ENCODE results near the gene DMRTC1B. TPM values are rescaled to one million over a fixed set of nuclear protein-coding genes. Genes with fewer than 3 reads are reported as not detected.
"Not testable (repeated sequence)": the region's sequence is repeated elsewhere in the genome, so short reads cannot be mapped to it uniquely, and the experiment has no call there.

The DMRTC1B gene
- total RNA-seq, 2 experiments from 2014 or later, result not detected

GRCh38 chrX:72783365-72783936, 6.8 kb downstream of the DMRTC1B start:
- intact Hi-C loops (cut with micrococcal nuclease); H3K36me3 Mint-ChIP-seq (ENCODE audit: low read depth); H3K4me3 Mint-ChIP-seq; DNase-seq; CTCF ChIA-PET; H3K4me1 Mint-ChIP-seq (ENCODE audit: low read depth); POLR2A ChIA-PET; ATAC-seq; H3K27me3 Mint-ChIP-seq; H3K9me3 Mint-ChIP-seq; H3K27ac Mint-ChIP-seq: not testable (repeated sequence)

GRCh38 chrX:72783964-72784363, 7.3 kb downstream of the DMRTC1B start:
- CTCF ChIA-PET; ATAC-seq; H3K4me1 Mint-ChIP-seq (ENCODE audit: low read depth); POLR2A ChIA-PET; H3K27ac Mint-ChIP-seq; H3K9me3 Mint-ChIP-seq; H3K27me3 Mint-ChIP-seq; DNase-seq; intact Hi-C loops (cut with micrococcal nuclease); H3K36me3 Mint-ChIP-seq (ENCODE audit: low read depth); H3K4me3 Mint-ChIP-seq: not testable (repeated sequence)

- ATAC-seq; CTCF ChIA-PET; H3K27ac Mint-ChIP-seq; H3K4me3 Mint-ChIP-seq; intact Hi-C loops (cut with micrococcal nuclease); H3K4me1 Mint-ChIP-seq (ENCODE audit: low read depth); H3K27me3 Mint-ChIP-seq; H3K9me3 Mint-ChIP-seq; POLR2A ChIA-PET; DNase-seq; H3K36me3 Mint-ChIP-seq (ENCODE audit: low read depth): not testable (repeated sequence)
Measured at GRCh38 chrX:72788142-72788541, 11.5 kb downstream of the DMRTC1B start.

GRCh38 chrX:72790390-72790789, 13.7 kb downstream of the DMRTC1B start:
- CTCF ChIA-PET; H3K36me3 Mint-ChIP-seq (ENCODE audit: low read depth); DNase-seq; H3K4me1 Mint-ChIP-seq (ENCODE audit: low read depth); H3K27me3 Mint-ChIP-seq; intact Hi-C loops (cut with micrococcal nuclease); ATAC-seq; POLR2A ChIA-PET; H3K9me3 Mint-ChIP-seq; H3K4me3 Mint-ChIP-seq; H3K27ac Mint-ChIP-seq: not testable (repeated sequence)

GRCh38 chrX:72808110-72808509, 31.4 kb downstream of the DMRTC1B start, which contains the start of gene FAM236D:
Gene FAM236D, minus strand, starts transcription at chrX:72808210. Its CDS starts 100 bp downstream, at chrX:72808110.
- H3K36me3 Mint-ChIP-seq (ENCODE audit: low read depth); H3K4me1 Mint-ChIP-seq (ENCODE audit: low read depth); CTCF ChIA-PET; DNase-seq; H3K27ac Mint-ChIP-seq; H3K9me3 Mint-ChIP-seq; H3K4me3 Mint-ChIP-seq; H3K27me3 Mint-ChIP-seq; intact Hi-C loops (cut with micrococcal nuclease); POLR2A ChIA-PET; ATAC-seq: not testable (repeated sequence)

GRCh38 chrX:72830701-72831100, 54.0 kb downstream of the DMRTC1B start:
- H3K4me1 Mint-ChIP-seq (ENCODE audit: low read depth); intact Hi-C loops (cut with micrococcal nuclease); ATAC-seq; H3K27ac Mint-ChIP-seq; H3K9me3 Mint-ChIP-seq; H3K27me3 Mint-ChIP-seq; H3K36me3 Mint-ChIP-seq (ENCODE audit: low read depth); CTCF ChIA-PET; H3K4me3 Mint-ChIP-seq; DNase-seq; POLR2A ChIA-PET: not testable (repeated sequence)

GRCh38 chrX:72837532-72837931, 60.8 kb downstream of the DMRTC1B start:
- intact Hi-C loops (cut with micrococcal nuclease); H3K36me3 Mint-ChIP-seq (ENCODE audit: low read depth); DNase-seq; H3K27me3 Mint-ChIP-seq; CTCF ChIA-PET; H3K27ac Mint-ChIP-seq; POLR2A ChIA-PET; H3K4me1 Mint-ChIP-seq (ENCODE audit: low read depth); ATAC-seq; H3K4me3 Mint-ChIP-seq; H3K9me3 Mint-ChIP-seq: not testable (repeated sequence)

- not testable (repeated sequence) for H3K27ac Mint-ChIP-seq, H3K4me3 Mint-ChIP-seq, ATAC-seq
Measured at GRCh38 chrX:72882898-72883297, 106.2 kb downstream of the DMRTC1B start.

GRCh38 chrX:72889740-72890139, 113.0 kb downstream of the DMRTC1B start:
- POLR2A ChIA-PET; ATAC-seq; H3K4me3 Mint-ChIP-seq; H3K4me1 Mint-ChIP-seq (ENCODE audit: low read depth); H3K27me3 Mint-ChIP-seq; CTCF ChIA-PET; H3K36me3 Mint-ChIP-seq (ENCODE audit: low read depth); DNase-seq; H3K27ac Mint-ChIP-seq; intact Hi-C loops (cut with micrococcal nuclease); H3K9me3 Mint-ChIP-seq: not testable (repeated sequence)

More at GRCh38 chrX:72882898-72883297, 106.2 kb downstream of the DMRTC1B start:
- H3K36me3 Mint-ChIP-seq (ENCODE audit: low read depth); DNase-seq; POLR2A ChIA-PET; H3K4me1 Mint-ChIP-seq (ENCODE audit: low read depth); intact Hi-C loops (cut with micrococcal nuclease); H3K9me3 Mint-ChIP-seq; CTCF ChIA-PET; H3K27me3 Mint-ChIP-seq: not testable (repeated sequence)

Other genes starting within 250 kb of the DMRTC1B start
- 10 to 100 TPM; 14.6 to 17.8 TPM for gene HDAC8, start 204.0 kb upstream of the DMRTC1B start, total RNA-seq
- 1 to 10 TPM; 6.9 to 8.0 TPM for gene PHKA1, start 62.6 kb upstream of the DMRTC1B start, total RNA-seq
- not detected for gene FAM236B, start 5.8 kb downstream of the DMRTC1B start, total RNA-seq
- not detected for gene FAM236D, start 31.3 kb downstream of the DMRTC1B start, total RNA-seq
- not detected for gene FAM236C, start 135.7 kb downstream of the DMRTC1B start, total RNA-seq
- not detected for gene FAM236A, start 161.3 kb downstream of the DMRTC1B start, total RNA-seq
- not detected for gene DMRTC1, start 166.9 kb downstream of the DMRTC1B start, total RNA-seq
- gene PABPC1L2B, start 226.0 kb downstream of the DMRTC1B start, total RNA-seq, result not detected